BLaER1 treated with 17β-estradiol and CSF1 and Interleukin-3, amounts not matched to agents 10 nM and 100 nM (cell line): ENCODE measurements around the gene TRAP1.
A peak's percentile ranks its signal among the peaks of the same experiment; 100 is the strongest.
"Not testable (repeated sequence)": the region's sequence is repeated elsewhere in the genome, so short reads cannot be mapped to it uniquely, and the experiment has no call there.

Source experiments
- H3K27ac ChIP-seq, 11 experiments: shearing (Covaris generic); formaldehyde crosslinking; 2 replicates each; pipeline ENCODE4 v1.8.1; 2022
- H3K27me3 ChIP-seq, 11 experiments: shearing (Covaris generic); formaldehyde crosslinking; 2 replicates each; pipeline ENCODE4 v1.8.1; 2022
- H3K36me3 ChIP-seq, 11 experiments: shearing (Covaris generic); formaldehyde crosslinking; 2 replicates each; pipeline ENCODE4 v1.8.1; 2022
- H3K4me1 ChIP-seq, 10 experiments: shearing (Covaris generic); formaldehyde crosslinking; 2 replicates each; pipeline ENCODE4 v1.8.1; 2022
- H3K4me2 ChIP-seq, 11 experiments: shearing (Covaris generic); formaldehyde crosslinking; 2 replicates each; pipeline ENCODE4 v1.8.1; 2022
- H3K4me3 ChIP-seq, 10 experiments: shearing (Covaris generic); formaldehyde crosslinking; 2 replicates each; pipeline ENCODE4 v1.8.1; 2022
- H3K9ac ChIP-seq, 11 experiments: shearing (Covaris generic); formaldehyde crosslinking; 2 replicates each; pipeline ENCODE4 v1.8.1; 2022
- H3K9me3 ChIP-seq, 11 experiments: shearing (Covaris generic); formaldehyde crosslinking; replicated peaks in 1 of 11; 2 replicates each; pipeline ENCODE4 v1.8.1; 2022
- H4K20me1 ChIP-seq, 11 experiments: shearing (Covaris generic); formaldehyde crosslinking; 2 replicates each; pipeline ENCODE4 v1.8.1; 2022
- Cebpa-rat ChIP-seq, 11 experiments: shearing (Covaris generic); IDR thresholded peaks; 2 replicates each; pipeline ENCODE4 v1.8.1; 2022

TRAP1 gene

GRCh38 chr16:3722508-3722907, 5.2 kb upstream of the TRAP1 start:
- H3K9ac ChIP-seq, result no peak overlapping the region
- H3K27me3 ChIP-seq, result no peaks in the 10 kb centered on the region
- no peak for TF ChIP-seq Cebpa-rat (IDR thresholded peaks at IDR 0.05)
- H3K9me3 ChIP-seq, result no peaks in the 10 kb centered on the region
- no peak overlapping the region for H3K4me2 ChIP-seq
- no peak overlapping the region for H3K4me3 ChIP-seq
- H3K27ac ChIP-seq, result no peak overlapping the region
- H3K4me1 ChIP-seq, result peaks cover 7 to 18% (median 9%) of the 10 kb centered on the region in 10 experiments
- peaks cover 4 to 38% (median 17%) of the 10 kb centered on the region in 11 experiments; a peak in 14 of 22 replicates for H4K20me1 ChIP-seq
- peaks cover 16 to 25% (median 18%) of the 10 kb centered on the region in 11 experiments for H3K36me3 ChIP-seq

- H3K4me1 ChIP-seq, result peaks cover 19 to 31% (median 23%) of the 10 kb centered on the region in 10 experiments
- H4K20me1 ChIP-seq, result peaks cover 0 to 27% (median 4%) of the 10 kb centered on the region in 11 experiments; a peak in 8 of 22 replicates
- H3K9me3 ChIP-seq, result no peaks in the 10 kb centered on the region
- H3K27me3 ChIP-seq, result no peaks in the 10 kb centered on the region
- no peak for TF ChIP-seq Cebpa-rat (IDR thresholded peaks at IDR 0.05)
- peaks cover 0 to 11% (median 2%) of the 10 kb centered on the region in 11 experiments; a peak in 5 of 22 replicates for H3K36me3 ChIP-seq
- H3K4me3 ChIP-seq, result no peak overlapping the region
- no peak overlapping the region for H3K9ac ChIP-seq
- H3K27ac ChIP-seq, result no peak overlapping the region
- H3K4me2 ChIP-seq, result no peak overlapping the region
Measured at GRCh38 chr16:3720418-3720817, 3.1 kb upstream of the TRAP1 start.

GRCh38 chr16:3718628-3719027, 1.3 kb upstream of the TRAP1 start:
- peaks cover 6 to 18% (median 12%) of the 10 kb centered on the region in 11 experiments; a peak in 19 of 22 replicates for H3K36me3 ChIP-seq
- H3K4me2 ChIP-seq, result peak overlapping the region; percentile 81 to 95 (median 92); a peak in 20 of 22 replicates
- peaks cover 19 to 27% (median 24%) of the 10 kb centered on the region in 10 experiments for H3K4me1 ChIP-seq
- TF ChIP-seq Cebpa-rat (IDR thresholded peaks at IDR 0.05), result no peak
- H3K27me3 ChIP-seq, result no peaks in the 10 kb centered on the region
- peaks cover 1 to 30% (median 15%) of the 10 kb centered on the region in 11 experiments; a peak in 17 of 22 replicates for H4K20me1 ChIP-seq
- no peak overlapping the region for H3K4me3 ChIP-seq
- H3K9me3 ChIP-seq, result no peaks in the 10 kb centered on the region
- H3K27ac ChIP-seq, result peak overlapping the region in 4 of 11 experiments; percentile 91 to 98 (median 95); a peak in 5 of 22 replicates
- H3K9ac ChIP-seq, result no peak overlapping the region; a peak in 1 of 22 replicates

- peak overlapping the region; percentile 87 to 98 (median 92) for H3K9ac ChIP-seq
- no peak for TF ChIP-seq Cebpa-rat (IDR thresholded peaks at IDR 0.05)
- H3K9me3 ChIP-seq, result no peaks in the 10 kb centered on the region
- peaks cover 12 to 24% (median 18%) of the 10 kb centered on the region in 11 experiments; a peak in 21 of 22 replicates for H3K36me3 ChIP-seq
- H3K27me3 ChIP-seq, result no peaks in the 10 kb centered on the region
- H3K4me1 ChIP-seq, result peaks cover 19 to 27% (median 24%) of the 10 kb centered on the region in 10 experiments
- peaks cover 7 to 36% (median 21%) of the 10 kb centered on the region in 11 experiments; a peak in 18 of 22 replicates for H4K20me1 ChIP-seq
- peak overlapping the region; percentile 85 to 99 (median 97) for H3K4me3 ChIP-seq
- H3K4me2 ChIP-seq, result peak overlapping the region; percentile 81 to 95 (median 92)
- H3K27ac ChIP-seq, result peak overlapping the region; percentile 82 to 98 (median 95)
Measured at GRCh38 chr16:3718019-3718391, 681 bp upstream of the TRAP1 start.

- H3K36me3 ChIP-seq, result peaks cover 17 to 36% (median 24%) of the 10 kb centered on the region in 11 experiments; a peak in 21 of 22 replicates
- H3K4me3 ChIP-seq, result peak overlapping the region; percentile 85 to 99 (median 97)
- H3K9ac ChIP-seq, result peak overlapping the region; percentile 87 to 98 (median 92)
- peaks cover 19 to 27% (median 24%) of the 10 kb centered on the region in 10 experiments for H3K4me1 ChIP-seq
- H3K27me3 ChIP-seq, result no peaks in the 10 kb centered on the region
- peak overlapping the region; percentile 81 to 97 (median 92) for H3K4me2 ChIP-seq
- no peak for TF ChIP-seq Cebpa-rat (IDR thresholded peaks at IDR 0.05)
- H4K20me1 ChIP-seq, result peaks cover 11 to 48% (median 32%) of the 10 kb centered on the region in 11 experiments; a peak in 19 of 22 replicates
- H3K9me3 ChIP-seq, result no peaks in the 10 kb centered on the region
- peak overlapping the region; percentile 82 to 98 (median 95); a peak in 21 of 22 replicates for H3K27ac ChIP-seq
Measured at GRCh38 chr16:3716831-3717234, 491 bp downstream of the TRAP1 start.

GRCh38 chr16:3715430-3715829, 1.9 kb downstream of the TRAP1 start:
- Histone ChIP-seq H3K9ac (peak overlapping the region in 1 of 11 experiments; percentile 57; a peak in 2 of 22 replicates), H3K4me3 (peak overlapping the region in 1 of 10 experiments; percentile 96; a peak in 1 of 20 replicates), H4K20me1 (peaks cover 23 to 62% (median 46%) of the 10 kb centered on the region in 11 experiments; a peak in 21 of 22 replicates), H3K4me2 (peak overlapping the region in 9 of 11 experiments; percentile 81 to 97 (median 92); a peak in 11 of 22 replicates), H3K27me3 (no peaks in the 10 kb centered on the region), H3K9me3 (no peaks in the 10 kb centered on the region), H3K27ac (no peak overlapping the region), H3K4me1 (peaks cover 19 to 27% (median 24%) of the 10 kb centered on the region in 10 experiments), H3K36me3 (peaks cover 18 to 44% (median 26%) of the 10 kb centered on the region in 11 experiments; a peak in 21 of 22 replicates)
- no peak for TF ChIP-seq Cebpa-rat (IDR thresholded peaks at IDR 0.05)

GRCh38 chr16:3714378-3714777, 2.9 kb downstream of the TRAP1 start:
- H3K27ac ChIP-seq, H3K4me2 ChIP-seq, H3K27me3 ChIP-seq, H3K9me3 ChIP-seq, H3K9ac ChIP-seq, H3K4me3 ChIP-seq: not testable (repeated sequence)
- peaks cover 30 to 72% (median 55%) of the 10 kb centered on the region in 11 experiments; a peak in 21 of 22 replicates for H4K20me1 ChIP-seq
- H3K4me1 ChIP-seq, result peaks cover 19 to 27% (median 24%) of the 10 kb centered on the region in 10 experiments
- H3K36me3 ChIP-seq, result peaks cover 26 to 54% (median 36%) of the 10 kb centered on the region in 11 experiments; a peak in 21 of 22 replicates

GRCh38 chr16:3713587-3714242, 3.6 kb downstream of the TRAP1 start:
- Histone ChIP-seq H3K36me3 (peaks cover 28 to 61% (median 42%) of the 10 kb centered on the region in 11 experiments; a peak in 21 of 22 replicates), H4K20me1 (peaks cover 30 to 79% (median 62%) of the 10 kb centered on the region in 11 experiments; a peak in 21 of 22 replicates), H3K27ac (no peak overlapping the region), H3K4me2 (no peak overlapping the region), H3K9ac (no peak overlapping the region), H3K27me3 (no peaks in the 10 kb centered on the region), H3K4me3 (no peak overlapping the region), H3K9me3 (no peaks in the 10 kb centered on the region), H3K4me1 (peaks cover 19 to 27% (median 24%) of the 10 kb centered on the region in 10 experiments)
- TF ChIP-seq Cebpa-rat (IDR thresholded peaks at IDR 0.05), result no peak

GRCh38 chr16:3712861-3713372, 4.4 kb downstream of the TRAP1 start:
- Histone ChIP-seq H3K4me3 (no peak overlapping the region), H3K36me3 (peaks cover 31 to 69% (median 46%) of the 10 kb centered on the region in 11 experiments), H3K4me1 (peaks cover 12 to 19% (median 17%) of the 10 kb centered on the region in 10 experiments), H3K4me2 (no peak overlapping the region), H3K27ac (no peak overlapping the region), H4K20me1 (peaks cover 30 to 87% (median 70%) of the 10 kb centered on the region in 11 experiments; a peak in 21 of 22 replicates), H3K9ac (no peak overlapping the region), H3K27me3 (no peaks in the 10 kb centered on the region), H3K9me3 (no peaks in the 10 kb centered on the region)
- no peak for TF ChIP-seq Cebpa-rat (IDR thresholded peaks at IDR 0.05)
